NCI-H1436 (cell line): ENCODE data around the gene MAML1.

Source experiments
- DNase-seq: peaks from one replicate; lab custom pipeline; 2025; lab: John Stamatoyannopoulos, UW

Gene MAML1

GRCh38 chr5:179823937-179824744, 91.5 kb downstream of the MAML1 start:
- no peak for DNase-seq

DNA sequence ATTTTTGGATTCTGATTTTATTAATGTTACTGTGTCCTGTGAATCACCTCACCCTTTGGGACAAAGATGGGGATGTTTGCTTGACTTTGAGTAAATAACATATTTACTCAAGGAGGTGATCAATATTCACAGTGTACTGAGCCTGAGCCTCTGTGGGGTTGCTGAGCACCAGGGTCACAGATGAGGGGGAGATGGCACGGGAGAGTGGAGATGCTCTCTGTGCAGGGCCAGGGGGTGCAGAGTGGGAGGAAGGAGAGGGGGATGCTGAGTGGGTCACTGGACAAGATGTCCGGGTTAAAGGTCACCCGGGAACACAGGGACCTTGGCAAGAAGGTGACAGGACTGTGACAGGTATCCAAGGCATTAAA, 92.1 kb downstream of the MAML1 start:
- no peak for DNase-seq

- DNase-seq = no peak
Measured at GRCh38 chr5:179825655-179826182, 93.1 kb downstream of the MAML1 start.
